ENCODE data around the gene KIF26A.

GRCh38 chr14:104172349-104172748 lies 34.0 kb downstream of the KIF26A start:
- no peak for TF ChIP-seq CTCF (IDR thresholded peaks at IDR 0.05 in 8 of 11, conservative IDR thresholded peaks at IDR 0.05 in 3 of 11)
- no peak for TF ChIP-seq POLR2A (IDR thresholded peaks at IDR 0.05)
- TF ChIP-seq POLR2AphosphoS5 (IDR thresholded peaks at IDR 0.05): no peak
